ENCODE results near the gene PDIA3.
A peak's percentile ranks its signal among the peaks of the same experiment; 100 is the strongest.
"Not testable (repeated sequence)": the region's sequence is repeated elsewhere in the genome, so short reads cannot be mapped to it uniquely, and the experiment has no call there.

PDIA3 gene

GRCh38 chr15:43746245-43746902 is at the start of gene PDIA3:
PDIA3 (plus strand) TSS chr15:43746438; CDS start chr15:43746540, 102 bp downstream.
- peak; percentile 70 to 82 (median 77) for DNase-seq (ENCODE audit: low read depth in 3 of 3)

DNA sequence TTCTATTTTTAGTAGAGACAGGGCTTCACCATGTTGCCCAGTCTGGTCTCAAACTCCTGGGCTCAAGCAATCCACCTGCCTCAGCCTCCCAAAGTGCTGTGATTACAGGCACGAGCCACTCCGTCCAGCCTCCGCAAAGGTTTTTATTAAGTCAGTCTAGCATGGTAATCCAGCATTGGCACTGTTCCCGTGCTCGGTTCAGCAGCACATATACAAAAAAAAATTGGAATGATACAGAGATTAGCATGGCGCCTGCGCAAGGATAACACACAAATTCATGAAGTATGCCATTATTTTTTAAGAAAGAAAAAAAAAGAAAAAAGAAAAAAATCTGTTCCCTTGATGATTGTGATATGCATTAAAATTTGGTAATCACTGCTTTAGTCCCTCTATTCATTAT is 44.1 kb upstream of the PDIA3 start:
- no peak for DNase-seq (ENCODE audit: low read depth in 3 of 3)

DNA sequence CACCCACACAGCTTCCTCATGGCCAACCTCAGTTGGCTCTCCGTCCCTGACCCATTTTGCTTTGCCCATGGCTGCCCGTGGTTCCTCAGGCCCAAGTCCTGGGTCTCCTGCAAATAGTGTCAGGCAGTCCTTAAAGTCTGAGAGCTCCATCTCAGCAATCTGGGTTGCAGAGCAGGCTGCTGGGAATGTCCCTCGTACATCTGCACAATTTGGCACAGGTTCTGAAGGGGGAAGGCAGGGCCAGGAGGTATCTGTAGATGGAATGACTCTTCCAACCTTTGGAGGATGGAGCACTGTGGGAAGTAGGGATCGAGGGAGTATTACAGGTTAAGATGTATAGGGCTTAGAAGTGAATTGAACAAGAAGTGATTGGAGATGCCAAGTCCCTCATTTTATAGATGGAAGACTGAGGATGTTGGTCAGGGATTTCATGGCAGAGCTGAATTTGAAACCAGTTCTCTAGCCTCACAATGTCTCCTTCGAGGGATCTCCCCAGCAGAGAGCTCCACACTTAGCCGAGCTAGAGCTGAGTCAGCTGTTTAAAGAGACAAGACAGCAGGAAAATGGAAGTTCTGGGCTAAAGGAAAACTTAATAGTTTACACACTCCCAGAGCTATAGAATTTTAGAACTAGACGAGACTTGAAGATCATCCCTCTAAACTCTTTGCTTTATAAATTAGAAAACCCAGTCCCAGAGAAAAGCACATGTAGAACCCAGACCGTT is 43.4 kb upstream of the PDIA3 start:
- DNase-seq (ENCODE audit: low read depth in 3 of 3) = no peak

DNA sequence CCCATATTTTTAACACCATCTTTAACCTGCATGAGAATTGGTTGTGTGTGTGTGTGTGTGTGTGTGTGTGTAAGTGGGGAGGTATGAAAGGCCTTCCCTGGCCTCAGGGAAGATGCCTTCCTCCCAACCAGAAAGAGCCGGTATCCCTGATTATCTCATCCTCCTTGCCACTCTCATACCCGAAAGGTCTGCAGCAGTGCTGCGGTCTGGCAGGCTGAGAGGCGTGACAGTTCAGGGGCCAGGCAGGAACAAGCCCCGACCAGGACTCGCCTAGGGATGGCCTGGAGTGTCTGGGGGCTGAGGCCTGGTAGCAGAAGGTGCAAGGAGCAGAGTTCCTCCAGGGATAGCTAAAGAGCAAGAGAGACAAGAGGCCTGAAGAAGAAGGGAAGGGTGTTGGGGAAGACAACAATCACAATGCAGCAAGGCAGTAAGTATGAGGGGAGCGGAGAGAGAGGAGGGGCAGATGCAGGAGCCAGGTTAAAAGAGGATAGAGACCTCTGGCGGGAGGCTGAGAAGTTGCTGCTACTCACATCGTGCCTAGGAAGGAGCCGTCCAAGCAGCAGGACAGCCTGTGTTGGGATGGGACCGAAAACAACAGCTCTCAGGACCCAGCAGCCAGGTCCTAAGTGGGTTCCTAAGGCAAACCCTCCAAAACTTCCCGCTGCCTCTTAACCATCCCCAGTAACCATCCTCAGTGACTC is 35.7 kb upstream of the PDIA3 start:
- DNase-seq (ENCODE audit: low read depth in 3 of 3) = not testable (repeated sequence)

- DNase-seq (ENCODE audit: low read depth in 3 of 3) = no peak
Measured at GRCh38 chr15:43723151-43723550, 23.1 kb upstream of the PDIA3 start.

DNA sequence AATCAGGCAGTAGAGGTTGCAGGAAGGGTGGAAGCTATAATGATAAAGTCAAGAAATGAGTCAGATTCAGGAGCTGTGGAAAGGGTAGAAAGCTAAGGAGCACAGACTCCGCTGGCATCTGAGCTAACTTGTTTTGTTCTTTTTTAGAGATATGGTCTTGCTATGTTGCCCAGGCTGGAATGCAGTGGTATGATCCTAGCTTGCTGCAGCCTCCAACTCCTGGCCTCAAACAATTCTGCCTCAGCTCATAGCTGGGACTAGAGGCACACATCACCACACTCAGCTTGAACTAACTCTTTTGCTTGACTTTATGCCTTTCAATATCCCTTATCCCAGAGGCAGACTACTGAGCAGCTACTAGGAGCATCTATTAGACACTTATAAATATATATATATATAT is 19.9 kb upstream of the PDIA3 start:
- DNase-seq (ENCODE audit: low read depth in 3 of 3) = not testable (repeated sequence)

GRCh38 chr15:43728053-43728725 is 18.0 kb upstream of the PDIA3 start:
- DNase-seq (ENCODE audit: low read depth in 3 of 3) = not testable (repeated sequence)

- DNase-seq (ENCODE audit: low read depth in 3 of 3) = no peak
Measured at GRCh38 chr15:43735416-43735815, 10.8 kb upstream of the PDIA3 start.

GRCh38 chr15:43746903-43747309 is 668 bp downstream of the PDIA3 start:
- DNase-seq (ENCODE audit: low read depth in 3 of 3) = not testable (repeated sequence)

GRCh38 chr15:43748376-43748775 is 2.1 kb downstream of the PDIA3 start:
- no peak for DNase-seq (ENCODE audit: low read depth in 3 of 3)

DNA sequence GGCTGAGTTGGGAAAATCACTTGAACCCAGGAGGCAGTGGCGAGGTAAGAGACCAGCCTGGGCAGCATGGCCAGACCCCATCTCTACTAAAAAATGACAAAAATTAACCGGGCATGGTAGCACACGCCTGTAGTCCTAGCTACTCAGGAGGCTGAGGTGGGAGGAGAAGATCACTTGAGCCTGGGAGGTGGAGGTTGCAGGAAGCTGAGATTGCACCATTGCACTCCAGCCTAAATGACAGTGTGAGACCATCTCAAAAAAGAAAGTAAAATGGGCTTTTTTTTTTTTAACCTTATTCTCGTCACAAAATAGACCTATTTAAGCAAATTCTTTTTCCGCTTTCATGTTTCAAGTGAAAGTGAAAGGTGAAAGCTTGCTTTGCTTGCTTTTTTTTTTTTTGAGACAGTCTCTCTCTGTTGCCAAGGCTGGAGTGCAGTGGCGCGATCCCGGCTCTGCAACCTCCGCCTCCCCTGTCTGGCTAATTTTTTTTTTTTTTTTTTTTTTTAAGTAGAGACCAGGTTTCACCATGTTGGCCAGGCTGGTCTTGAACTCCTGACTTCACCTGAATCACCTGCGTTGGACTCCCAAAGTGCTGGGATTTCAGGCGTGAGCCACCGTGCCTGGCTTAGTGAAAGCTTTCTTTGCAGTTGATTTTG is 3.6 kb downstream of the PDIA3 start:
- peak in 1 of 3 experiments; percentile 12 for DNase-seq (ENCODE audit: low read depth in 3 of 3)

DNA sequence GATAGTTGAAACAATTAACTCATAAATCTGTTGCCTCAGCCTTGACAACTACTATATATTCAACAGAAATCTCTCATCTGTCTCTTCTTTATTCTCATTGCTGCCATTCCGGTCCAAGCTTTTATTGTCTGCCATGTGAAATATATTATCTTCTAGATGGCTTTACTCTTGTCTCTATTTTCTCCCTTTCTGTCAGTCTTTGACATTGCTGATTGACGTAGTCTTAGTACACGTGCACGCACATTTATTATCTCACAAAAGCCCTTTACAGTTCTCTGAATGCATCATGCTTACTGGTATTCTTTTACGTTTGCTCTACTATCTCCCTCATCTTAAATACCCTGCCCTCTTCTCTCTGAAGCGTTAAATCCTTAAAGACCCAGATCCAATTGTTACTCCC is 5.6 kb downstream of the PDIA3 start:
- no peak for DNase-seq (ENCODE audit: low read depth in 3 of 3)

DNA sequence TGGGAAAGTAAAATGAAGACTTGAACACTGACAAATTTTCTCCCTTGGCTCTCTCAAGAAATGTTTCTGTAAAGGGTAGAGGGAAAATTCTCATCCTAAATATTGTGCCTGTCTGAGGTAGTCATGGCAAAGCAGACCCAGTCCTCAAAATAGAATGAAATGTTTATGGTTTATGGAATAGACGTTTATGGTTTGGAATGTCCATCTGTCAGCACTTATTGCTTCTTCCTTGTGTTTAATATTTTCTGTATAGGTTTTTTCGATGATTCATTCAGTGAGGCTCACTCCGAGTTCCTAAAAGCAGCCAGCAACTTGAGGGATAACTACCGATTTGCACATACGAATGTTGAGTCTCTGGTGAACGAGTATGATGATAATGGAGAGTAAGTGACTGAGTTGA is 16.6 kb downstream of the PDIA3 start:
- DNase-seq (ENCODE audit: low read depth in 3 of 3) = no peak

DNA sequence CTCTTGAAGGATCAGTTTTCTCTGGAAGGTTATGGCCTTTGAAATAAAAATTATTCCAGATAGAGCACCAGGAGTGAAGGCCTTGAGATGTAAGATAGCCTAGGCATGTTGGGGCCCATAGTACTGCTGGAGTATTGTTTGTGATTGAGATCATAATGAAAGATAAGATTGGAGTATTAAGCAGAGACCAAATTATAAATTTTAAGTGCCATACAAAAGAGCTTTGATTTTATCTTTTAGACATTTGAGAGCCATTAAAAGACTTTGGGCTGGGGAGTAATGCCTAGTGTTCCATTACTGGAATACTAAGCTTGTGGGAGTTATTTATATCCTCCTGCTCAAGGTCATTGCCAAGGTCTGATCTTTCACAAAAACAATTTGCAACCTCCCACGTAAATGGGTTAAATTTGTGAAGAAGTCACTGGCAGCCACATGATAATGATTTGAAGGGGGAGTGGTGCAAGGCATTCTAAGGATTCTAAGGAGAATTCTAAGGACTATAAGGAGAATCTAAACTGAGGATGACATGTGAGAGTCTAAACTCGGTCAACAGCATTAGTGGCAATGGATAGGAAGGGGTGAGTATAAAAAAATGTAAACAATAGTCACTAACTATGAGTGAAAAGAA is 17.7 kb downstream of the PDIA3 start:
- DNase-seq (ENCODE audit: low read depth in 3 of 3) = no peak

GRCh38 chr15:43769584-43770228 is 23.5 kb downstream of the PDIA3 start:
- DNase-seq (ENCODE audit: low read depth in 3 of 3) = peak in 1 of 3 experiments; percentile 37

GRCh38 chr15:43771816-43772215 is 25.6 kb downstream of the PDIA3 start:
- no peak for DNase-seq (ENCODE audit: low read depth in 3 of 3)

GRCh38 chr15:43772624-43773023 is 26.4 kb downstream of the PDIA3 start:
- DNase-seq (ENCODE audit: low read depth in 3 of 3) = no peak

DNA sequence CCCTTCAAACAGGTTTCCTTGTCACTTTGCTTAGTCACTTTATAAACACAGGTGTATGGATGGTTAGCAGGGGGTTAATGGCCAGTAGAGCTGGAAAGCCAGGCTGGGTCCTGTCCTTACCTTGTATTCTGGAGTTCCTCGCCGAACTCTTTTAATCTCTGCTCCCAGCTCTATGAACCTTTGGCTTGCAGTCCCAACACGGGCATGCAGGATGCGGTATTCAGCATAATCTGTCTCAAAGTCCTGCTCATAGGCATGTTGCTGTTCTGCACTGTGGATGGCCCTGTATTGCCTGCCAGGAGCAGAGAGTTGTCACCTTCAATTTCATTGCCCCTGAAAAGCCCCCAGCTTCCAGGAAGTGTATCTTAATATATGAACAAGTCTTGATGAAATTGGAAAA is 27.8 kb downstream of the PDIA3 start:
- DNase-seq (ENCODE audit: low read depth in 3 of 3) = no peak

GRCh38 chr15:43775411-43775965 is 29.2 kb downstream of the PDIA3 start:
- no peak for DNase-seq (ENCODE audit: low read depth in 3 of 3)

- no peak for DNase-seq (ENCODE audit: low read depth in 3 of 3)
Measured at GRCh38 chr15:43776101-43776717, 30.0 kb downstream of the PDIA3 start.
